T47D (cell line): ENCODE results near the gene ANGPTL3.

Experiments used
- DNase-seq, 2 experiments: peaks; one replicate each; pipeline versions ENCODE4 v3.0.0 to v3.0.0-alpha.2; 2011 to 2012; ENCODE audit warnings: low read depth in 1 of 2, low spot score in 1 of 2
- JUND ChIP-seq: IDR thresholded peaks from 2 replicates; pipeline ENCODE4 v1.6.1; 2012; ENCODE audit warnings: low read depth
- in situ Hi-C: cut with HindIII; loops from 2 replicates; pipeline ENCODE4 v1.10.0; 2016; ENCODE audit warnings: low sequenced_read_pairs, low pct_unique_long_range_greater_than_20kb

ANGPTL3 gene

DNA sequence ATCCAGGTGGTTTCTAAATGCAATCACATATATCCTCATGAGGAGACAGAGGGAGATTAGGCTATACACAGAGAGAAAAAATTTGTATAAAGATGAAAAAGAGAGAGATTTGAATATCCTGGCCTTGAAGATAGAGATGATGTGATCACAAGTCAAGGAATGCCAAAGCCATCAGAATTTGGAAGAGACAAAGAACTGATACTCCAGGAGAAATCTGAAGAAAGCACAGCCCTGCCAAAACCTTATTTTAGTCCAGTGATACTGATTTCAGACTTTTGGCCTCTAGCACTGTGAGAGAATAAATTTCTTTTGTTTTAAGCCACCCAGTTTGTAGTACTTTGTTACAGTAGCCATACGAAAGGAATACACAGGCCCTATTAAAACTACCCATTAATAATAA, 57.4 kb downstream of the ANGPTL3 start:
- DNase-seq, result no peak
- in situ Hi-C loops, result no loop called here
- TF ChIP-seq JUND, result no peak
